HEK293 (cell line): ENCODE measurements around the gene ZNF565.

Experiments used
- CTCF ChIA-PET: fragments of 350-600 bp; formaldehyde crosslinking; extraction: SDS; loops from one replicate; lab custom pipeline; 2021; ENCODE audit warnings: antibody characterized with exemption; lab: Yijun Ruan, JAX
- POLR2A ChIA-PET: fragments of 300-600 bp; formaldehyde crosslinking; extraction: SDS; loops from one replicate; lab custom pipeline; 2020; ENCODE audit warnings: antibody characterized with exemption, inconsistent platforms; lab: Yijun Ruan, JAX
- H3K27ac ChIP-seq: fragments of 200-500 bp; sonication (Bioruptor generic); 2 replicates; pipeline ENCODE4 v1.5.1; 2014; ENCODE audit warnings: low read depth, low read length, control low read depth, inconsistent platforms; ENCODE audit errors: extremely low read depth
- H3K36me3 ChIP-seq, 2 experiments: fragments of 200-500 bp in 1 of 2; sonication (Bioruptor generic) in 1 of 2; 1 replicate in 1 of 2; 2 replicates in 1 of 2; pipeline ENCODE4 v1.5.1; 2014 to 2017; ENCODE audit warnings: inconsistent platforms in 2 of 2, low read length in 2 of 2; ENCODE audit not compliant: control insufficient read depth in 2 of 2, insufficient read depth in 1 of 2
- H3K4me1 ChIP-seq: fragments of 200-500 bp; sonication (Bioruptor generic); 2 replicates; pipeline ENCODE4 v1.5.1; 2014; ENCODE audit warnings: mild to moderate bottlenecking, low read length, inconsistent platforms; ENCODE audit not compliant: control insufficient read depth, insufficient read depth
- H3K4me3 ChIP-seq: 2 replicates; pipeline ENCODE4 v1.5.1; 2011; ENCODE audit warnings: low read depth, mild to moderate bottlenecking, control low read depth, low read length, moderate library complexity
- H3K9me3 ChIP-seq: fragments of 200-500 bp; sonication (Bioruptor generic); 2 replicates; pipeline ENCODE4 v1.5.1; 2014; ENCODE audit warnings: low read depth, low read length, inconsistent platforms; ENCODE audit not compliant: control insufficient read depth, insufficient read depth
- EGR2 ChIP-seq: fragments of 450-650 bp; formaldehyde crosslinking; IDR thresholded peaks from 2 replicates; pipeline ENCODE4 v1.5.1; 2016; ENCODE audit warnings: low read depth, missing biosample characterization, missing genetic modification characterization
- HIC1 ChIP-seq: fragments of 450-650 bp; formaldehyde crosslinking; IDR thresholded peaks from 2 replicates; pipeline ENCODE4 v1.5.1; 2016; ENCODE audit warnings: missing biosample characterization, missing genetic modification characterization
- IKZF3 ChIP-seq: fragments of 450-650 bp; IDR thresholded peaks from 2 replicates; pipeline ENCODE4 v1.5.0; 2018; ENCODE audit warnings: missing biosample characterization, mild to moderate bottlenecking, missing genetic modification characterization, moderate library complexity
- INSM2 ChIP-seq: fragments of 450-650 bp; formaldehyde crosslinking; IDR thresholded peaks from 2 replicates; pipeline ENCODE4 v1.5.1; 2016; ENCODE audit warnings: missing biosample characterization, missing genetic modification characterization
- KLF9 ChIP-seq: fragments of 450-650 bp; formaldehyde crosslinking; IDR thresholded peaks from 2 replicates; pipeline ENCODE4 v1.5.1; 2016; ENCODE audit warnings: missing biosample characterization, missing genetic modification characterization, low read depth
- MZF1 ChIP-seq: fragments of 450-650 bp; formaldehyde crosslinking; IDR thresholded peaks from 2 replicates; pipeline ENCODE4 v1.5.1; 2017; ENCODE audit warnings: missing biosample characterization, missing genetic modification characterization, borderline replicate concordance
- TSHZ1 ChIP-seq: fragments of 450-650 bp; formaldehyde crosslinking; IDR thresholded peaks from 2 replicates; pipeline ENCODE4 v1.5.1; 2016; ENCODE audit warnings: missing biosample characterization, missing genetic modification characterization, borderline replicate concordance
- WT1 ChIP-seq: fragments of 450-650 bp; formaldehyde crosslinking; IDR thresholded peaks from 2 replicates; pipeline ENCODE4 v1.5.1; 2016; ENCODE audit warnings: missing biosample characterization, missing genetic modification characterization
- ZBTB21 ChIP-seq: fragments of 450-650 bp; formaldehyde crosslinking; IDR thresholded peaks from 2 replicates; pipeline ENCODE4 v1.5.1; 2017; ENCODE audit warnings: missing biosample characterization, missing genetic modification characterization
- ZBTB48 ChIP-seq: fragments of 450-650 bp; formaldehyde crosslinking; IDR thresholded peaks from 2 replicates; pipeline ENCODE4 v1.5.1; 2016; ENCODE audit warnings: missing biosample characterization, missing genetic modification characterization
- ZFP69B ChIP-seq: fragments of 450-650 bp; formaldehyde crosslinking; IDR thresholded peaks from 2 replicates; pipeline ENCODE4 v1.5.1; 2016; ENCODE audit warnings: missing biosample characterization, missing genetic modification characterization
- ZNF16 ChIP-seq: fragments of 450-650 bp; formaldehyde crosslinking; IDR thresholded peaks from 2 replicates; pipeline ENCODE4 v1.5.1; 2016; ENCODE audit warnings: low read depth, missing biosample characterization, missing genetic modification characterization
- ZNF223 ChIP-seq: fragments of 450-650 bp; formaldehyde crosslinking; IDR thresholded peaks from 2 replicates; pipeline ENCODE4 v1.5.1; 2016; ENCODE audit warnings: missing biosample characterization, missing genetic modification characterization
- ZNF549 ChIP-seq: fragments of 450-650 bp; IDR thresholded peaks from 2 replicates; pipeline ENCODE4 v1.5.1; 2018; ENCODE audit warnings: missing biosample characterization, missing genetic modification characterization, mild to moderate bottlenecking, inconsistent platforms, moderate library complexity
- ZNF610 ChIP-seq: fragments of 450-650 bp; formaldehyde crosslinking; IDR thresholded peaks from 2 replicates; pipeline ENCODE4 v1.5.1; 2016; ENCODE audit warnings: missing biosample characterization, missing genetic modification characterization, borderline replicate concordance
- ZNF629 ChIP-seq: fragments of 450-650 bp; formaldehyde crosslinking; IDR thresholded peaks from 2 replicates; pipeline ENCODE4 v1.5.1; 2017; ENCODE audit warnings: missing biosample characterization, missing genetic modification characterization
- ZNF654 ChIP-seq: fragments of 450-650 bp; formaldehyde crosslinking; IDR thresholded peaks from 2 replicates; pipeline ENCODE4 v1.5.1; 2016; ENCODE audit warnings: low read depth, missing biosample characterization, missing genetic modification characterization
- ZNF660 ChIP-seq: fragments of 450-650 bp; IDR thresholded peaks from 2 replicates; pipeline ENCODE4 v1.5.1; 2018; ENCODE audit warnings: missing biosample characterization, mild to moderate bottlenecking, missing genetic modification characterization
- ZNF777 ChIP-seq: fragments of 450-650 bp; formaldehyde crosslinking; IDR thresholded peaks from 2 replicates; pipeline ENCODE4 v1.5.1; 2017; ENCODE audit warnings: missing biosample characterization, missing genetic modification characterization, borderline replicate concordance
- TF ChIP-seq, protein P1 (sequence below): fragments of 450-650 bp; formaldehyde crosslinking; IDR thresholded peaks from 2 replicates; pipeline ENCODE4 v1.5.1; 2016; ENCODE audit warnings: missing biosample characterization, missing genetic modification characterization
- TF ChIP-seq, protein P2 (sequence below): fragments of 450-650 bp; formaldehyde crosslinking; IDR thresholded peaks from 2 replicates; pipeline ENCODE4 v1.5.1; 2017; ENCODE audit warnings: missing biosample characterization, missing genetic modification characterization

ZNF565 gene

GRCh38 chr19:36140304-36141038 lies 74.0 kb downstream of the ZNF565 start (continued):
- TF ChIP-seq, protein P1, sequence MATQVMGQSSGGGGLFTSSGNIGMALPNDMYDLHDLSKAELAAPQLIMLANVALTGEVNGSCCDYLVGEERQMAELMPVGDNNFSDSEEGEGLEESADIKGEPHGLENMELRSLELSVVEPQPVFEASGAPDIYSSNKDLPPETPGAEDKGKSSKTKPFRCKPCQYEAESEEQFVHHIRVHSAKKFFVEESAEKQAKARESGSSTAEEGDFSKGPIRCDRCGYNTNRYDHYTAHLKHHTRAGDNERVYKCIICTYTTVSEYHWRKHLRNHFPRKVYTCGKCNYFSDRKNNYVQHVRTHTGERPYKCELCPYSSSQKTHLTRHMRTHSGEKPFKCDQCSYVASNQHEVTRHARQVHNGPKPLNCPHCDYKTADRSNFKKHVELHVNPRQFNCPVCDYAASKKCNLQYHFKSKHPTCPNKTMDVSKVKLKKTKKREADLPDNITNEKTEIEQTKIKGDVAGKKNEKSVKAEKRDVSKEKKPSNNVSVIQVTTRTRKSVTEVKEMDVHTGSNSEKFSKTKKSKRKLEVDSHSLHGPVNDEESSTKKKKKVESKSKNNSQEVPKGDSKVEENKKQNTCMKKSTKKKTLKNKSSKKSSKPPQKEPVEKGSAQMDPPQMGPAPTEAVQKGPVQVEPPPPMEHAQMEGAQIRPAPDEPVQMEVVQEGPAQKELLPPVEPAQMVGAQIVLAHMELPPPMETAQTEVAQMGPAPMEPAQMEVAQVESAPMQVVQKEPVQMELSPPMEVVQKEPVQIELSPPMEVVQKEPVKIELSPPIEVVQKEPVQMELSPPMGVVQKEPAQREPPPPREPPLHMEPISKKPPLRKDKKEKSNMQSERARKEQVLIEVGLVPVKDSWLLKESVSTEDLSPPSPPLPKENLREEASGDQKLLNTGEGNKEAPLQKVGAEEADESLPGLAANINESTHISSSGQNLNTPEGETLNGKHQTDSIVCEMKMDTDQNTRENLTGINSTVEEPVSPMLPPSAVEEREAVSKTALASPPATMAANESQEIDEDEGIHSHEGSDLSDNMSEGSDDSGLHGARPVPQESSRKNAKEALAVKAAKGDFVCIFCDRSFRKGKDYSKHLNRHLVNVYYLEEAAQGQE (tag by site-specific recombination) = peak; percentile 21; the same call in 1 of the 2 replicates
- TF ChIP-seq KLF9 = peak; percentile 5
- TF ChIP-seq EGR2 (tag by site-specific recombination) = peak; percentile 54
- peak; percentile 29 for TF ChIP-seq ZBTB48
- peak; percentile 75; the same call in 1 of the 2 replicates for TF ChIP-seq WT1 (tag by site-specific recombination)

GRCh38 chr19:36139473-36140303 lies 74.8 kb downstream of the ZNF565 start, which contains the start of gene CAPNS1:
CAPNS1 (plus strand) TSS chr19:36140066; CDS start chr19:36141012, 946 bp downstream.
- peak within 1 kb of the TSS; percentile 94 for H3K27ac ChIP-seq
- peaks cover 14% of the 10 kb centered on the region for H3K4me1 ChIP-seq
- CTCF ChIA-PET = interaction anchor here (0.6 to 4.3 kb wide), 7 partner anchors 12 to 541 kb away, joined by 3 to 28 read pairs (median 3); no protein-coding TSS in a partner anchor
- POLR2A ChIA-PET = interaction anchor here (0.5 to 5.4 kb wide), 18 partner anchors 10 to 698 kb away, joined by 3 to 87 read pairs (median 5); partner anchors contain the start of genes COX7A1, POLR2I, TBCB and THAP8
- peaks cover 22% of the 10 kb centered on the region in 2 experiments for H3K36me3 ChIP-seq
- no peaks in the 10 kb centered on the region for H3K9me3 ChIP-seq
- peak within 1 kb of the TSS; percentile 80 for H3K4me3 ChIP-seq
- TF ChIP-seq IKZF3 (tag by site-specific recombination) (peak; percentile 99), ZNF549 (no peak), ZNF777 (tag by site-specific recombination) (peak; percentile 91), ZNF629 (tag by site-specific recombination) (peak; percentile 89), TSHZ1 (peak; percentile 69; the same call in 1 of the 2 replicates), ZNF16 (tag by site-specific recombination) (no peak), ZNF654 (tag by site-specific recombination) (no peak), ZNF660 (tag by site-specific recombination) (peak; percentile 97), ZBTB21 (tag by site-specific recombination) (peak; percentile 81), MZF1 (tag by site-specific recombination) (no peak), INSM2 (tag by site-specific recombination) (peak; percentile 79), ZNF223 (tag by site-specific recombination) (0 out of 2 replicates have a peak, but pooled peaks have one; percentile 9), HIC1 (tag by site-specific recombination) (peak; percentile 86), ZFP69B (tag by site-specific recombination) (peak; percentile 96), ZNF610 (tag by site-specific recombination) (peak; percentile 99)
- TF ChIP-seq, protein P2, sequence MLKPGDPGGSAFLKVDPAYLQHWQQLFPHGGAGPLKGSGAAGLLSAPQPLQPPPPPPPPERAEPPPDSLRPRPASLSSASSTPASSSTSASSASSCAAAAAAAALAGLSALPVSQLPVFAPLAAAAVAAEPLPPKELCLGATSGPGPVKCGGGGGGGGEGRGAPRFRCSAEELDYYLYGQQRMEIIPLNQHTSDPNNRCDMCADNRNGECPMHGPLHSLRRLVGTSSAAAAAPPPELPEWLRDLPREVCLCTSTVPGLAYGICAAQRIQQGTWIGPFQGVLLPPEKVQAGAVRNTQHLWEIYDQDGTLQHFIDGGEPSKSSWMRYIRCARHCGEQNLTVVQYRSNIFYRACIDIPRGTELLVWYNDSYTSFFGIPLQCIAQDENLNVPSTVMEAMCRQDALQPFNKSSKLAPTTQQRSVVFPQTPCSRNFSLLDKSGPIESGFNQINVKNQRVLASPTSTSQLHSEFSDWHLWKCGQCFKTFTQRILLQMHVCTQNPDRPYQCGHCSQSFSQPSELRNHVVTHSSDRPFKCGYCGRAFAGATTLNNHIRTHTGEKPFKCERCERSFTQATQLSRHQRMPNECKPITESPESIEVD (tag by site-specific recombination) = no peak; the same call in 1 of the 2 replicates
